Fibroblast of mammary gland (primary cell): Measurements from ENCODE around the gene TRAF5.

Experiments
- DNase-seq: peaks from one replicate; pipeline ENCODE4 v3.0.0-alpha.2; 2010; ENCODE audit warnings: low read depth
- H3K4me3 ChIP-seq: 2 replicates; pipeline ENCODE4 v1.5.1; 2011; ENCODE audit warnings: low read depth, mild to moderate bottlenecking, low read length, moderate library complexity; ENCODE audit not compliant: control insufficient read depth
- CTCF ChIP-seq: conservative IDR thresholded peaks from 2 replicates; pipeline ENCODE4 v1.5.1; 2011; ENCODE audit warnings: low read depth, low read length, inconsistent platforms; ENCODE audit not compliant: control insufficient read depth, insufficient read depth

Gene TRAF5

GRCh38 chr1:211336161-211336560 lies 9.5 kb downstream of the TRAF5 start:
- DNase-seq: no peak
- H3K4me3 ChIP-seq: no peak overlapping the region
- no peak for TF ChIP-seq CTCF

GRCh38 chr1:211336775-211337174 lies 10.1 kb downstream of the TRAF5 start:
- no peak for TF ChIP-seq CTCF
- DNase-seq: no peak
- no peak overlapping the region for H3K4me3 ChIP-seq

- DNase-seq: no peak
- no peak overlapping the region for H3K4me3 ChIP-seq
- TF ChIP-seq CTCF: no peak
Observed at GRCh38 chr1:211337430-211338223, 11.0 kb downstream of the TRAF5 start.

DNA sequence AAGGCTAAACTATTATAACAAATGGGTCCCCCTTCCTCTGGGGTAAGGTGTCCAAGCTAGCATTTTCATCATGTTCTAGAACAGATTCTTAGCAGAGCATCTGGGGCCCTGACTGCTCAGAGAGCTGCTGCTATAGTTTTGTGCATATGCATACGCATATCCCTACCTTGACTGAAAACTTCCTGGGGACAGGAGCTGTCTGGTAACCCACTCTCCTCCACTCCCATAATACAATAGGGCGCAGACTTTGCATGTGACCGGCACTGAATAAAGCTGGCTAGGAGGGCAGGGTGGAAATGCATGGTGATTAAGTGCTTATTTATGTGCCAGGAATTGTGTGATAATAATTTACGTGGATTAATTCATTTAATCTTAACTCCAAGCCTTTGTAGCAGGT lies 11.6 kb downstream of the TRAF5 start:
- DNase-seq: no peak
- no peak overlapping the region for H3K4me3 ChIP-seq
- TF ChIP-seq CTCF: no peak

DNA sequence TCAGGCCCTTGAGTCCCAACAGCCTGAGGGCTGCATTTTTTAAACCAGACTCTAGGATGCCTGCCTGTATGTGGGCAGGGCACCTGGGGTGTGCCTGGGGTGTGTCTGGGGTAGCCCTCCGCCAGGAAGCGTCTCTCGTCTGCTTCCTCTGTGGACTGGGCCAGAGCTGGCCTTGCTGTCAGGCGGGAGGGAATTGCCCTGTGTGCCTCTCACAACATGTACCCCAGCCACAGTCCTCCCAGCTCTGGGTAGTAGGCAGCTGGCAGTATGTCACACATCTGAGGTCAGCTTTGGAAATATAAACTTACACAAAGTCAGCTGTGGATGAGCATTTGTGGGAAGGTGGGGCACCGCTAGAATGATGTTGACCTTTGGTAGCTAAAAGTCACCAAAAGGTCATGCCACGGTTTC lies 13.0 kb downstream of the TRAF5 start:
- no peak overlapping the region for H3K4me3 ChIP-seq
- no peak for DNase-seq
- no peak for TF ChIP-seq CTCF

DNA sequence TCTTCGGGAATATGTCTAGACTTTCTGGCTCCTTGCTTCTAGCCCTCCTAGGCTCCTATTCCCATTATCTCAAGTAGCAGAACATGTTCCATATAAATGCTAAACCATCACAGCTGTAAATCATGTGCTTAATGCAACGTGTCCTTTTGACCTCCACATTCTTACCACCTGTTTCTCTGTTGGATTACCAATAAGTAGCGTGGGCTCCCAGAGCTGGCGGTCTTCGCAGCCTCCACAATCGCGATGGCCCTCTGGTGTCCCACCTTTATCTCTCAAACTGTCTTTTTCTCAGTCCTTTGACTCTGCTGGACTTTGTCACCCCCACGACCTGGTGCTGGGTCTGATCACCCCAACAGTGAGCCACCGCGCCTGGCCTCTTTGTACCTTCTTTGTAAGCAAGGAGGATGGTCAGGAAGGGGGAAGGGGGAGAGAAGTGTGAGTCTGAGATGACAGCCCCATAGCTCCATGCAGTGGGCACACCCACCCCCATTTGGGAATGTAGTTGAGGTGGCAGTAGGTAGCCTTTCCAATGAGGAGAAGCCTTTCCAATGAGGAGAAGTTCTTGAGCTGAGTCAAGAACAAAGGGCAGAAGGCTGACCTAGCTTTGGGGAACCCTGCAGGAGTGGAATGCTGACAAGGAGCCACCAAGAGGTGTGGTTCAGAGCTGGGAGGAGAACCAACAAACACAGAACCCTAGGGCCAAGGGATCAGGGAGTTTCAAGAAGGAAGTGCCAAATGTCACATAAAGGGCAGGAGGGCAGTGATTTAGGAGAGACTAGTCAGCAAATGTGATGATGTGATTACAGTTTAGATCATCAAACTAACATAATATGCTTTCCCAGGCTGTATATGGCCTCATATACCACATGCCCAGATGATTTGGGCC lies 14.2 kb downstream of the TRAF5 start:
- no peak for DNase-seq
- no peak overlapping the region for H3K4me3 ChIP-seq
- TF ChIP-seq CTCF: no peak
